GM23248 (cell line): ENCODE data around the gene SEMA5A.

Experiments used
- EZH2 ChIP-seq: fragments of 200-600 bp; sonication (generic); IDR thresholded peaks from 2 replicates; pipeline ENCODE4 v1.6.1; 2018; ENCODE audit warnings: antibody characterized with exemption, mild to moderate bottlenecking; ENCODE audit not compliant: insufficient read depth, poor library complexity, severe bottlenecking
- EZH2phosphoT487 ChIP-seq: fragments of 200-600 bp; sonication (generic); IDR thresholded peaks from 2 replicates; pipeline ENCODE4 v1.6.1; 2018; ENCODE audit warnings: antibody characterized with exemption, moderate library complexity, mild to moderate bottlenecking, low read depth; ENCODE audit not compliant: insufficient read depth

- TF ChIP-seq EZH2: no peak
- TF ChIP-seq EZH2phosphoT487: no peak
Observed at GRCh38 chr5:9244417-9244816, 301.5 kb downstream of the SEMA5A start.
